ENCODE data around the gene INSIG2. TPM values are rescaled to one million over a fixed set of nuclear protein-coding genes. Genes with fewer than 3 reads are reported as not detected.

The INSIG2 gene
- total and polyA plus RNA-seq, 2 of the 8 experiments (the other 6 are each of a cell fraction or from before 2014, with no cell fraction given): 7.0 to 11.2 TPM

DNA sequence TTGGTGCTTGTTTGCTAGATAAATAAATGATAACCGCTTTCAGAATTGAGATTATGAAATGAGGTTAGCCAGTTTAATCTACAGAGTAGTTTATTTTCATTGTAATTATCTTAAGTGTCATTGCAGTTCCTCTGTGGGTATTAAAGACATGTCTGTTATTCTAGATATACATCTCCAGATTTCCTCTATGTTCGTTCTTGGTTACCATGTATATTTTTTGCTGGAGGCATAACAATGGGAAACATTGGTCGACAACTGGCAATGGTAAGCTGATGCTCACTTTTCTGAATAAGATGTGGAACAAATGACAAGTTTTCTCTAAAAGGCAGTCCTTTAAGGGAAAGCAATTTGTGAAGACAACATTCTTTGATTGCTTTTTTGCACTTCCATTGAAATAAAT lies 18.7 kb downstream of the INSIG2 start (continued):
- TF ChIP-seq, protein P1, sequence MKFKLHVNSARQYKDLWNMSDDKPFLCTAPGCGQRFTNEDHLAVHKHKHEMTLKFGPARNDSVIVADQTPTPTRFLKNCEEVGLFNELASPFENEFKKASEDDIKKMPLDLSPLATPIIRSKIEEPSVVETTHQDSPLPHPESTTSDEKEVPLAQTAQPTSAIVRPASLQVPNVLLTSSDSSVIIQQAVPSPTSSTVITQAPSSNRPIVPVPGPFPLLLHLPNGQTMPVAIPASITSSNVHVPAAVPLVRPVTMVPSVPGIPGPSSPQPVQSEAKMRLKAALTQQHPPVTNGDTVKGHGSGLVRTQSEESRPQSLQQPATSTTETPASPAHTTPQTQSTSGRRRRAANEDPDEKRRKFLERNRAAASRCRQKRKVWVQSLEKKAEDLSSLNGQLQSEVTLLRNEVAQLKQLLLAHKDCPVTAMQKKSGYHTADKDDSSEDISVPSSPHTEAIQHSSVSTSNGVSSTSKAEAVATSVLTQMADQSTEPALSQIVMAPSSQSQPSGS (IDR thresholded peaks at IDR 0.05; ENCODE audit: low read length): no peak
- TF ChIP-seq SP1 (IDR thresholded peaks at IDR 0.05; ENCODE audit: low read depth, low read length) (no peak), CHD2 (IDR thresholded peaks at IDR 0.05; ENCODE audit: low read length) (no peak), KDM4A (IDR thresholded peaks at IDR 0.05; ENCODE audit: low read depth, low read length, severe bottlenecking) (no peak), SRF (IDR thresholded peaks at IDR 0.05; ENCODE audit: low read depth, low read length) (no peak)
